ENCODE results near the gene ANAPC1. TPM values are rescaled to one million over a fixed set of nuclear protein-coding genes. Genes with fewer than 3 reads are reported as not detected.
A peak's percentile ranks its signal among the peaks of the same experiment; 100 is the strongest.

Gene ANAPC1
- polyA plus RNA-seq, 1 of the 3 experiments (the other 2 are of a cell fraction) = 16.0 TPM

GRCh38 chr2:111898703-111899514, 14.9 kb upstream of the ANAPC1 start:
- ChIA-PET CTCF (interaction anchor here (0.6 to 5.4 kb wide), 10 partner anchors 11 to 327 kb away, joined by 3 to 72 read pairs (median 4); partner anchors contain the start of gene TMEM87B), POLR2A (interaction anchor here (0.6 to 1.7 kb wide), 3 partner anchors 15 to 279 kb away, joined by 4 to 6 read pairs (median 5); partner anchors contain the start of gene ANAPC1)
- Histone ChIP-seq H3K4me1 (ENCODE audit: control insufficient read depth in 1 of 2, insufficient read depth in 2 of 2, low read depth in 1 of 2, low read length in 1 of 2) (peaks cover 0 to 14% of the 10 kb centered on the region in 2 experiments; a peak in 2 of 4 replicates), H3K79me2 (ENCODE audit: insufficient read depth) (no peaks in the 10 kb centered on the region), H3K27me3 (ENCODE audit: insufficient read depth) (no peaks in the 10 kb centered on the region; the same call in 1 of the 2 replicates), H3K9me3 (no peaks in the 10 kb centered on the region), H3K27ac (ENCODE audit: low read depth in 2 of 2, low read length in 1 of 2) (peak overlapping the region; percentile 39 to 62; a peak in 2 of 4 replicates), H3F3A (replicated peaks; ENCODE audit: insufficient read depth) (peaks cover 8% of the 10 kb centered on the region), H3K9me2 (no peaks in the 10 kb centered on the region), H3K4me3 (ENCODE audit: low read depth in 2 of 2, low read length in 1 of 2) (peak overlapping the region; percentile 65 to 90), H3K4me2 (peak overlapping the region; percentile 79), H2AFZ (ENCODE audit: low read depth) (peak overlapping the region; percentile 97), H3K36me3 (replicated peaks in 1 of 2; ENCODE audit: control insufficient read depth in 1 of 2, insufficient read depth in 2 of 2, low read length in 1 of 2) (no peaks in the 10 kb centered on the region), H3K9ac (peak overlapping the region; percentile 55; the same call in 1 of the 2 replicates), H4K20me1 (ENCODE audit: insufficient read depth) (no peaks in the 10 kb centered on the region)
- no peak for TF ChIP-seq PBX3 (IDR thresholded peaks at IDR 0.05)
- DNase-seq = no peak
- WGBS (ENCODE audit: low lambda C conversion rate) = 18% methylated on average over 6 of the region's 70 CpGs

- H3K27ac ChIP-seq (ENCODE audit: low read depth in 2 of 2, low read length in 1 of 2) = peak within 1 kb of the TSS; percentile 50 to 88
- peaks cover 8% of the 10 kb centered on the region for H3F3A ChIP-seq (replicated peaks; ENCODE audit: insufficient read depth)
- H3K79me2 ChIP-seq (ENCODE audit: insufficient read depth) = no peaks in the 10 kb centered on the region
- 1% methylated on average over 38 of the region's 71 CpGs for WGBS (ENCODE audit: low lambda C conversion rate)
- CTCF ChIA-PET = interaction anchor here (0.6 to 12.5 kb wide), 12 partner anchors 8 to 213 kb away, joined by 3 to 215 read pairs (median 3); partner anchors contain the start of gene TMEM87B
- no peaks in the 10 kb centered on the region for H4K20me1 ChIP-seq (ENCODE audit: insufficient read depth)
- peak within 1 kb of the TSS; percentile 55; the same call in 1 of the 2 replicates for H3K9ac ChIP-seq
- H2AFZ ChIP-seq (ENCODE audit: low read depth) = peak within 1 kb of the TSS; percentile 97
- peak within 1 kb of the TSS; percentile 79 for H3K4me2 ChIP-seq
- H3K36me3 ChIP-seq (replicated peaks in 1 of 2; ENCODE audit: control insufficient read depth in 1 of 2, insufficient read depth in 2 of 2, low read length in 1 of 2) = no peaks in the 10 kb centered on the region
- POLR2A ChIA-PET = interaction anchor here (0.6 to 1.7 kb wide), 4 partner anchors 15 to 280 kb away, joined by 3 to 6 read pairs (median 4); partner anchors contain the start of genes ANAPC1 and TMEM87B
- peaks cover 0 to 11% of the 10 kb centered on the region in 2 experiments; a peak in 1 of 4 replicates for H3K4me1 ChIP-seq (ENCODE audit: control insufficient read depth in 1 of 2, insufficient read depth in 2 of 2, low read depth in 1 of 2, low read length in 1 of 2)
- H3K9me2 ChIP-seq = no peaks in the 10 kb centered on the region
- H3K4me3 ChIP-seq (ENCODE audit: low read depth in 2 of 2, low read length in 1 of 2) = peak within 1 kb of the TSS; percentile 68 to 90
- H3K27me3 ChIP-seq (ENCODE audit: insufficient read depth) = no peaks in the 10 kb centered on the region; the same call in 1 of the 2 replicates
- peak; percentile 99 for DNase-seq
- H3K9me3 ChIP-seq = no peaks in the 10 kb centered on the region
- TF ChIP-seq ZBTB33 (IDR thresholded peaks at IDR 0.05; ENCODE audit: borderline replicate concordance, low read depth) (no peak), CHD2 (IDR thresholded peaks at IDR 0.05; ENCODE audit: low read length, partially characterized antibody) (peak; percentile 33), MAX (IDR thresholded peaks at IDR 0.05; ENCODE audit: low read depth) (peak; percentile 40; the same call in 1 of the 2 replicates), SIN3A (IDR thresholded peaks at IDR 0.05; ENCODE audit: borderline replicate concordance, low read depth, low read length) (0 out of 2 replicates have a peak, but pooled peaks have one; percentile 13), YY1 (IDR thresholded peaks at IDR 0.05; ENCODE audit: low read depth) (no peak), FOXM1 (IDR thresholded peaks at IDR 0.05; ENCODE audit: low read depth) (no peak), RXRA (IDR thresholded peaks at IDR 0.05; ENCODE audit: borderline replicate concordance, low read depth) (no peak), EZH2phosphoT487 (IDR thresholded peaks at IDR 0.05; ENCODE audit: borderline replicate concordance, low read depth) (no peak), MXI1 (IDR thresholded peaks at IDR 0.05; ENCODE audit: low read depth, low read length) (peak; percentile 79), RCOR1 (IDR thresholded peaks at IDR 0.05; ENCODE audit: low read length) (peak; percentile 24; the same call in 1 of the 2 replicates), POLR2AphosphoS5 (IDR thresholded peaks at IDR 0.05; ENCODE audit: low read depth, low read length) (peak; percentile 87), TAF1 (IDR thresholded peaks at IDR 0.05; ENCODE audit: borderline replicate concordance, low read depth, low read length) (0 out of 2 replicates have a peak, but pooled peaks have one; percentile 31), EP300 (IDR thresholded peaks at IDR 0.05; ENCODE audit: borderline replicate concordance in 1 of 2, low read depth in 1 of 2, low read length in 1 of 2) (0 out of 4 replicates have a peak, but pooled peaks of 1 of the 2 experiments have one; percentile 2), GABPA (IDR thresholded peaks at IDR 0.05; ENCODE audit: low read depth) (peak; percentile 53), USF1 (IDR thresholded peaks at IDR 0.05; ENCODE audit: borderline replicate concordance, low read depth) (no peak), NRF1 (IDR thresholded peaks at IDR 0.05; ENCODE audit: low read depth, low read length) (no peak), JUND (IDR thresholded peaks at IDR 0.05) (no peak)
These were observed 14.1 kb upstream of the ANAPC1 start, which contains the start of gene MERTK for GRCh38 chr2:111897924-111898702. Gene MERTK (plus strand): TSS chr2:111898607. CDS start chr2:111898736, 129 bp downstream.

Data from SK-N-SH (cell line).